NCI-H146 treated with DMSO at 0.1 percent for 48 hours (cell line): ENCODE data around the gene RHAG.
"Not testable (repeated sequence)": the region's sequence is repeated elsewhere in the genome, so short reads cannot be mapped to it uniquely, and the experiment has no call there.

Experiments
- DNase-seq: peaks from one replicate; lab custom pipeline; 2025; ENCODE audit not compliant: unreplicated experiment; lab: John Stamatoyannopoulos, UW

The RHAG gene

DNA sequence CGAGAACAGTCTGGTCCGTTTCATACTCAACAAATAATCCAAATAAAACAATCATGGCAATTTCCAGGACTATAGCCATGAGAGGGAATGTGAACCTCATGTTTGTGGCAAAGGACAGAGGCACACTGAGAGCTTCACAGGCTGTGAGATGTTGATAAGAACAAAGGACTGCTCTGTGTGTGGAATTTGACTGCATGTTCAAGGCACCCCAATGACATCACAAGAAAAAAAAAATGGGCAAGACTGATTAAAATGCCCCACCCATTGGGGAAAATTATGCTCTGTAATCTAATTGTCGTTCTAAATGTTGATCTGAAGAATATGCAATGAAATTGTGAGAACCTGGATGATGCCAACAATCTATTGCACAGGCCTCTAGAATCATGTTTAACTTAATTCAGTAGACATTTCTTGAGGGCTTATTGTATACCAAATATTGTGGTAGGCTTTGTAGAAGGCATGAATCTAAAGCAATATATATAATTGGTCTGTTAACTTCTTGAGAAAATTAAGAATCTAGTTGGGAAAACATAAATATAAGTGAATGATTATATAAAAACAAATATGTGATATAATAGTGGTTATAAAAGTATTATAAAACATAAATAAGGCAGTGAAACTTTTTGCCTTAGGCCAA is at the start of gene RHAG:
Gene RHAG, minus strand, starts transcription at position 127 of the 637 bp plus-strand sequence. Its CDS starts 27 bp downstream, at position 100.
- DNase-seq = no peak

DNA sequence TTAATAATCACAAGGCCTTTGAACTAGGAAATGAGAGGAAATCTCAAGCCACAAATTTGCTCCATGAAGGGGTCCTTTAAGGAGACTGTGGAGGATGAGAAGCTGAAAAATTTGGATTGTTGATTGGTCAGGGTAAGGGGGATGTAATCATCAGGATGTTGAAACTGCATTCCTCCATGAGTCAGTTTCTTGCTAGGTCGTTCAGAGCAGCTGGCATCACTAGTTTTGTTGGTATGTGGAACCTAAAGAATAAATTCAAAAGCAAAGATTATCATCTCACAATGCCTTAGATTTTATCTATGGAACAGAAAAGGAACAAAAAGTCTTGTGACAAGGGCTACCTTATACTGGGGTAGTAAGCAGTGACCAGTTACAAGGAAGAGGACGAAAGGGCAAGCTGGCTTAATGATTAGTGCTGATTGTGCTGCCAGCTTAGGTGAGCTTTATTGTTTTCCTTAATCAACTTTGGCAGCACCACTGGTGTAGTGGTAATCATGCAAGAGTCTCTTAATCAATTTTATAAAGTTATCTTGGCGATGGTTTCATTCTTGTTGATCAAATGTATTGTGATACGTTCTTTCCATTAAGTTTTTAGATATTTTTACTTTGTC is 40.1 kb upstream of the RHAG start:
- DNase-seq = no peak

GRCh38 chr6:49675816-49676215 is 39.2 kb upstream of the RHAG start:
- no peak for DNase-seq

- DNase-seq = no peak
Measured at GRCh38 chr6:49668083-49668511, 31.5 kb upstream of the RHAG start.

- DNase-seq = no peak
Measured at GRCh38 chr6:49666930-49667757, 30.5 kb upstream of the RHAG start.

GRCh38 chr6:49666480-49666879 is 29.8 kb upstream of the RHAG start:
- no peak for DNase-seq

GRCh38 chr6:49664817-49665216 is 28.2 kb upstream of the RHAG start:
- no peak for DNase-seq

- DNase-seq = not testable (repeated sequence)
Measured at GRCh38 chr6:49664054-49664453, 27.4 kb upstream of the RHAG start.

- DNase-seq = no peak
Measured at GRCh38 chr6:49662892-49663261, 26.2 kb upstream of the RHAG start.

- no peak for DNase-seq
Measured at GRCh38 chr6:49662231-49662891, 25.7 kb upstream of the RHAG start.

- no peak for DNase-seq
Measured at GRCh38 chr6:49653942-49654341, 17.3 kb upstream of the RHAG start.

- DNase-seq = no peak
Measured at GRCh38 chr6:49653438-49653837, 16.8 kb upstream of the RHAG start.

DNA sequence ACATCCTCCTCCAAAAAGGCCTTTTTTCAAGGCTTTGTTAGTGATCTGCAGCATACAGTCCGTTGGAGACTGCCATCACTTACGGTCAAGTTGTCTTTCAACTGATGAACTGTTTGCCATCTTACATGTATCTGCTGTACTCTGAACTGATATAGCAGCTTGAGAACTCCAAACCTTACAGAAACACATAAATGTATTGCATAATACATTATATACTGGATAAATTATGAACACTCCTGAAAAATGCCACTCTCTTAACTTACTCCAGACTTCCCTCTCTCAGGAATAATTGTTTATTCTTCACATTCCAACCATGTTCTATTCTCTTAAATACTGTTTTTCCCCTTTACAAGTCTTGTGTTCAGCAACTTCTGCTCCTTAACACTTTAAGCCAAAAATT is 14.6 kb upstream of the RHAG start:
- no peak for DNase-seq

DNA sequence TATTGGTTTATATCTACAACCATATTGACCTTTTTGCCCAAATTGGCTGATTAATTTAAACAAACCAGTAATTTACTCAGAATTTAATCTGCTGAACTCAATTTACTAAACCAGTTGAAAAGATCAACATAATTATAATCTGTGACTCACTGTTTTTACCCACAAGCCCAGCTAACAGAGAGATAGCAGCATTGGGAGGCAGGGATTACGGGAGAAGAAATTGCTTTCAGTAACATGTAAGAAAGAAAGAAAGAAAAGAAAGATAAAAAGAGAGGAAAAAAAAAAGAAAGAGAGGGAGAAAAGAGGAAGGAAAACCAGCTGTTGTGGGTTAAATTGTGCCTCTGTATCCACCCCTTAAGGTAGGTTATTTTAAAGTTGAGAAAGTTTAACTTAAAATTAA is 13.3 kb upstream of the RHAG start:
- DNase-seq = no peak

DNA sequence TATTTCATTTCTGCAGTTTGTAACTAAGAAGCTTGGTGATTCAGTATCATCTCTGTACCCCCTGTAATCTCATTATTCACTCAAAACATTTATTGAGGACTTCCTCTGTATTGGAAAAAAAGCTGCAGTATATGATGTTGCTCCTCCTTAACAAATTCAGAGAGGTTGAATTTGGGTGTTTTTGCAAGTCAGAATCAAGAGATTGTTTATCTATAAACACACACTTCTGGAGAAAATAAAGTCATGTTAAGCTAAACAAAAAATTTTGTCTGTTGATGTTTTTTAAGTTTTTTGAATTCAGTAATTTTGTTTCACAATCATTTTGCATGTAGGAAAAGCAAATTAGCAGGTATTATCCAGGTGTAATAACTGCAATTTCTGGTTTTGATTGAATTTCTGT is 11.4 kb upstream of the RHAG start:
- DNase-seq = no peak

DNA sequence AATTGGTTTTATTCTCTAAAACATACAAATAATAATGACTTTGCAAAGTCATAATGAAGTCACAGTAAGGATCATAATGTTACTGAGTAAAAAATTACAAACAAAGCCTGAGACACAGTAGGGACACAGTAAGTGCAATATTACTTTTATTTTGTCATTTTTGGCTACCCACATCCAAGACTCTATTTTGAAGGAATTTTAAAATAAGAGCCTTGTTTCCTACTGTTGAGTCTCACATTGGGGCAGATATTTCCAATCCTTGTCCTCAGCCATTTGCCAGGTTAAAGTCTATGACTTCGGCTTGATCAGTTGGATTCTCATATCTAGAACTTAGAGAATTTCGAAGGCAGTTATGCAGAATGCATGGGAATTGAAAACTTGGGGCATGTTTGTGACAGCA is 10.8 kb upstream of the RHAG start:
- DNase-seq = no peak

GRCh38 chr6:49646942-49647341 is 10.3 kb upstream of the RHAG start:
- DNase-seq = no peak

GRCh38 chr6:49646130-49646824 is 9.6 kb upstream of the RHAG start:
- DNase-seq = no peak

DNA sequence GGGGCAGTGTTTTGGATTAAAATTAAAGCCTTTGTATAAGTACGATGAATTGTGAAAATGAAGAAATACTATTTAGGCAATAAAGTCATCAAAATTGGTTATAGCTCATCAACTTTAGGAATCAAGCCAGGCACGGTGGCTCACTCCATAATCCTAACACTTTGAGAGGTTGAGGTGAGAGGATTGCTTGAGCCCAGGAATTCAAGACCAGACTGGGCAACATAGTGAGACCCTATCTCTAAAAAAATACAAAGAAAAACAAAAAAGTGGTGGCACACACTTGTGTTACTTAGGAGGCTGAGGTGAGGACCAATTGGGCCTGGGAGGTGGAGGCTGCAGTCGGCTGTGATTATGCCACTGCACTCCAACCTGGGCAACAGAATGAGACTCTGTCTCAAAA is 8.5 kb upstream of the RHAG start:
- no peak for DNase-seq

- no peak for DNase-seq
Measured at GRCh38 chr6:49639177-49639817, 2.7 kb upstream of the RHAG start.

DNA sequence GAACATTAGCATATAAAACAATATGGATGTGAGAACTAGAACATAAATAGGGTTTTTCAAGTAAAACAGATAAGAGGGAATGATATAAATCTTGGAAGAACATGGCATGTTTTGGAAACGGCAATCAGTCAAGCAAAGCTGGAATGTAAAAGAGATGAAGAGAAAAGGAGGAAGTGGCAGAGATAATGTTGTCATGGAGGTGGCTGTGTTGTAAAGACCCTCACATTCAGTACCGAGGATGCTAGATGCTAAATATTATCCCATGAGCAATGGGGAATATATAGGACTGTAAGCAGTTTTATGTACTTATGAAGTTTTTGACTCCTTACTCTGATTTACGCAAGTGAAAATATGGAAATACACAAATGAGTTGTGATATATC is 702 bp upstream of the RHAG start:
- DNase-seq = no peak
